Pancreas (tissue), 10 donors: ENCODE data around the gene OSBPL1A. TPM values are rescaled to one million over a fixed set of nuclear protein-coding genes. Genes with fewer than 3 reads are reported as not detected.
A peak's percentile ranks its signal among the peaks of the same experiment; 100 is the strongest.

Experiments
- ATAC-seq, 4 donors: fragments of 200-7000 bp; cut with Tn5 transposase; one replicate each; pipeline versions ENCODE4 v1.8.0 to v1.9.1; 2020; ENCODE audit warnings: mild to moderate bottlenecking in 4 of 4, moderate library complexity in 4 of 4
- DNase-seq, 6 donors: peaks; one replicate each; pipeline ENCODE4 v3.0.0-alpha.2; 2020
- FAIRE-seq: peaks from 2 replicates; lab custom pipeline; 2012; peaks lifted over from hg19 to GRCh38; lab: Jason Lieb, UNC
- H3K27ac ChIP-seq, 4 donors: fragments of 200-600 bp; sonication (generic); 1 replicate in 3 of 4; 2 replicates in 1 of 4; pipeline versions ENCODE4 v1.5.0 to v1.8.0; 2020
- H3K27me3 ChIP-seq, 4 donors: fragments of 200-600 bp; one replicate each; pipeline ENCODE4 v1.8.0; 2021
- H3K36me3 ChIP-seq, 3 donors: fragments of 200-600 bp; sonication (generic) in 1 of 3; one replicate each; pipeline versions ENCODE4 v1.5.0 to v1.8.0; 2020 to 2021
- H3K4me1 ChIP-seq, 3 donors: fragments of 200-600 bp; one replicate each; pipeline ENCODE4 v1.8.0; 2021
- H3K4me3 ChIP-seq, 4 donors: fragments of 200-600 bp; sonication (generic) in 2 of 4; one replicate each; pipeline versions ENCODE4 v1.5.0 to v1.8.0; 2020 to 2021
- H3K9me3 ChIP-seq, 4 donors: fragments of 200-600 bp; one replicate each; pipeline ENCODE4 v1.8.0; 2021
- CTCF ChIP-seq, 4 donors: fragments of 200-600 bp; sonication (generic) in 3 of 4; IDR thresholded peaks; one replicate each; pipeline versions ENCODE4 v1.5.0 to v1.8.0; 2021; ENCODE audit warnings: antibody characterized with exemption in 4 of 4
- WGBS, 2 donors: extraction: QIAGEN DNeasy Blood & Tissue Kit; methylation state at CpG; one replicate each; pipeline ENCODE4 v1.1.7; 2013; 5-methylcytosine and 5-hydroxymethylcytosine counted together
- intact Hi-C, 3 donors: fragments of 100-400 bp; cut with DNase I; formaldehyde crosslinking; loops; one replicate each; pipeline versions ENCODE4 v1.11.1 to v1.14.2; 2022
- polyA plus RNA-seq, 2 donors: library from polyadenylated mRNA; stranded (reverse); fragments of 200-250 nt; gene quantifications; one replicate each; pipeline ENCODE4 v1.2.3, GENCODE V29; 2013
- total RNA-seq, 6 donors: library from RNA; stranded (reverse); fragmentation: NEBNext Ultra II Directional in 4 of 6; extraction: Animal tissue kit (Norgen Biotek cat#: 25700) in 4 of 6; gene quantifications; one replicate each; pipeline versions ENCODE4 v1.2.1 to v1.2.4, GENCODE V29; 2021 to 2023
- donor health status: healthy with polysubstance abuse.
- donor health status: DM: no; HTN: no; CAD: no; lungs with moderate emphysema.
- donor health status: DM: no; HTN: no; CAD: no.
- donor health status: control.
- donor health status: control.
- donor health status: Bipolar disorder and iron deficiency.
- donor health status: DM: yes; HTN: yes; CAD: no.
- donor health status: DM: no; HTN: no; CAD: no.
- donor health status: DM: no; HTN: no; CAD: no.
- donor health status: DM: yes; HTN: yes; CAD: no.

Gene OSBPL1A
- total and polyA plus RNA-seq, 8 donors, result 5.8 to 17.9 (median 10.8) TPM

- no peaks in the 10 kb centered on the region for H3K36me3 ChIP-seq
- no peak for FAIRE-seq
- no peak overlapping the region for H3K27ac ChIP-seq
Measured at GRCh38 chr18:24432618-24433017, 35.0 kb upstream of the OSBPL1A start.

GRCh38 chr18:24429188-24429587, 31.6 kb upstream of the OSBPL1A start:
- intact Hi-C loops, result no loop called here
- FAIRE-seq, result no peak
- no peak for ATAC-seq
- 94 to 97% methylated on average over 4 of the region's 4 CpGs for WGBS, 2 donors
- Histone ChIP-seq H3K4me1 (no peaks in the 10 kb centered on the region), H3K27me3 (peaks cover 0 to 9% (median 2%) of the 10 kb centered on the region in 4 donors), H3K36me3 (no peaks in the 10 kb centered on the region), H3K4me3 (no peak overlapping the region), H3K27ac (no peak overlapping the region), H3K9me3 (no peaks in the 10 kb centered on the region)
- DNase-seq, result no peak
- TF ChIP-seq CTCF (IDR thresholded peaks at IDR 0.05), result no peak

More at GRCh38 chr18:24432618-24433017, 35.0 kb upstream of the OSBPL1A start:
- H3K27me3 ChIP-seq, result no peaks in the 10 kb centered on the region
- no peak overlapping the region for H3K4me3 ChIP-seq
- intact Hi-C loops, result no loop called here
- DNase-seq, result no peak
- no peak for TF ChIP-seq CTCF (IDR thresholded peaks at IDR 0.05)
- no peaks in the 10 kb centered on the region for H3K4me1 ChIP-seq
- ATAC-seq, result no peak
- WGBS, 2 donors, result 95 to 98% methylated on average over 3 of the region's 3 CpGs
- no peaks in the 10 kb centered on the region for H3K9me3 ChIP-seq

- Histone ChIP-seq H3K27me3 (peaks cover 0 to 12% (median 2%) of the 10 kb centered on the region in 4 donors), H3K4me3 (no peak overlapping the region), H3K9me3 (no peaks in the 10 kb centered on the region), H3K4me1 (no peaks in the 10 kb centered on the region), H3K27ac (no peak overlapping the region), H3K36me3 (no peaks in the 10 kb centered on the region)
- TF ChIP-seq CTCF (IDR thresholded peaks at IDR 0.05), result no peak
- WGBS, 2 donors, result 68 to 74% methylated on average over 3 of the region's 3 CpGs
- ATAC-seq (no peak), FAIRE-seq (no peak), DNase-seq (no peak)
- intact Hi-C loops, result no loop called here
Measured at GRCh38 chr18:24428709-24429108, 31.1 kb upstream of the OSBPL1A start.

GRCh38 chr18:24427484-24427883, 29.9 kb upstream of the OSBPL1A start:
- WGBS, 2 donors, result 44 to 52% methylated on average over 3 of the region's 3 CpGs
- TF ChIP-seq CTCF (IDR thresholded peaks at IDR 0.05), result no peak
- ATAC-seq, result no peak
- no peak overlapping the region for H3K27ac ChIP-seq
- no peak for FAIRE-seq
- intact Hi-C loops, result no loop called here
- no peaks in the 10 kb centered on the region for H3K9me3 ChIP-seq
- no peaks in the 10 kb centered on the region for H3K4me1 ChIP-seq
- DNase-seq, result no peak
- H3K4me3 ChIP-seq, result peak overlapping the region in 3 of 4 donors; percentile 62 to 94 (median 85)
- H3K36me3 ChIP-seq, result no peaks in the 10 kb centered on the region
- H3K27me3 ChIP-seq, result peaks cover 0 to 12% (median 2%) of the 10 kb centered on the region in 4 donors

GRCh38 chr18:24426398-24427294, 29.0 kb upstream of the OSBPL1A start, which contains the start of gene IMPACT:
Gene IMPACT (plus strand): TSS chr18:24426670. CDS start chr18:24426757, 87 bp downstream.
- DNase-seq (peak; percentile 77 to 93 (median 84)), FAIRE-seq (no peak), ATAC-seq (peak; percentile 99 to 100 (median 99))
- no peaks in the 10 kb centered on the region for H3K9me3 ChIP-seq
- H3K4me3 ChIP-seq, result peak within 1 kb of the TSS; percentile 62 to 94 (median 89)
- no peak for TF ChIP-seq CTCF (IDR thresholded peaks at IDR 0.05)
- intact Hi-C loops, result no loop called here
- peaks cover 0 to 12% (median 2%) of the 10 kb centered on the region in 4 donors for H3K27me3 ChIP-seq
- H3K36me3 ChIP-seq, result no peaks in the 10 kb centered on the region
- H3K27ac ChIP-seq, result peak within 1 kb of the TSS; percentile 65 to 86 (median 70)
- H3K4me1 ChIP-seq, result no peaks in the 10 kb centered on the region
- WGBS, 2 donors, result 1 to 2% methylated on average over 68 to 82 of the region's 82 CpGs
